GM18951 (cell line): ENCODE measurements around the gene DAZAP1.

Experiments used
- POLR2A ChIP-seq: IDR thresholded peaks from 4 replicates; pipeline ENCODE4 v1.6.1; 2011; ENCODE audit warnings: mild to moderate bottlenecking; ENCODE audit not compliant: insufficient read length, insufficient read depth; ENCODE audit errors: extremely low read depth
- in situ Hi-C: fragments of 300-500 bp; cut with MboI; formaldehyde crosslinking; loops from one replicate; pipeline ENCODE4 v1.12.0; 2022; ENCODE audit warnings: low sequenced_read_pairs, mixed read lengths, inconsistent platforms; ENCODE audit not compliant: unreplicated experiment

The DAZAP1 gene

DNA sequence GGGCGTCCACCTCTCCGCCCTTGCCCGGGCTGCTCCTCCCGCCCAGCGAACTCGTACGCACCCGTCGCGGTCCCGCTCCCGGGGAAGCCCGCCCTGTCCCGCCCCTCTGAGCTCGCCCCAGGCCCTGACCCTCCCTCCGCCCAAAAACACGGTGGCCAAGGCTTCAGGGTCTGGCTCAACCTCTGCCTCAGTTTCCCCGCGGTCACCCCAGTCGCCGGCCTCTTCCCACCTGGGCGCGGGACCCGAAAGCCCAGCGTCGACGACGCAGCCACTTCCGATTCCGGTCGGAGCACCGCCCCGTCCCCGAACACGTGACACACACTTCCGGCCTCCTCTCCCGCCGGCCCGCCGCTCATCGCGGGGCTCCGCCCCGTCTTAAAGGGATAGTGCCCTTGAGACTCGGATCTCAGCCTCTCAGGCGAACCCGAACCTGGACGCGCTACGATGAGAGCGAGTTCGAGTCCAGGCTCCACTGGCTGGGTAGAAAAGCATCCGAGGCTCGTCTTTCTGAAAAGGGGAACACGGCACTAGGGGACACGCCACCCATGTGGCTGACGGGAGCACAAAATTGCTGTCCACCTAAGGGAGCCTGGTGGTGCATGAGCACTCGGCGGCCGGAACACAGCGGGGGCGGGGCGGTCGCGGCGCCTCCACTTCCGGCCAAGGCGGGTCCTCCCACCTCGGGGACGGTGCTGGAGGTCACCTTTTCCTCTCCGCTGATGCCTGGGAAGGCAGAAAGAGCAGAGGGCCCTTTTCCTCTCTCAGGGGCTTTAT lies 71.7 kb downstream of the DAZAP1 start, which contains the start of gene C19orf25:
Gene C19orf25 (minus strand): TSS at position 282 of the 774 bp plus-strand sequence. CDS start 312 bp downstream, outside the sequence.
- in situ Hi-C loops = no loop called here
- peak; percentile 88 for TF ChIP-seq POLR2A

DNA sequence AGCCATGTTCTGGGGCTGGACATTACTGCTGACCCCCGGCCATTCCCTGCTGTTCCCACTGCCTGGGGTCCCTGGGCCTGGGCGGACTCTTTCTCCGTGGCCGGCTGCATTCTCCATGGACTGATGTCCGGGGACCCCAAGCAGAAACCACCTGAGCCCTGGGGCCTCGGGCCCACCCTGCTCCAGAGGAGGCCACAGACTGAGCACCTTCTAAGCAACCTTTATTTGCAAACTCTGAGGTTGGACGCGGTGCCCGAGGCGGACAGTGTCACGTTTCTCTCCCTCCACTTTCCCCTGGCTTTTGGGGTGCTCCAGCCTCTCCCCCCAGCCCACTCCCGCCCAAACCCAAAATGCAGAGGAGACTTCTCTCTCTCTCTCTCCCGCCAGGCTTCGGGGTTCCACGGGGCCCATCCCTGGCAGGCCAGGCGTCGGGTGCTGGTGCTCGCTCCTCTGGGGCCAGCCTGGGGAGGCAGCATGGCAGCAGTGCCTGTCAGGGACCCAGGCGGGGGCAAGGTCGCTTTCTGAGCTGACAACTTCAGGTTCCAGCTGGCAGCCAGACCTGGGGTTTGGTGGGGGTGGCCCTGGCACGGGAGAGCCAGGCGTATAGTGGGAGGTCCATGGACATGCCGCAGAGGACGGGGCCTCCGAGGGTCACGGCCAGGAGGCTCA lies 74.0 kb downstream of the DAZAP1 start:
- in situ Hi-C loops = no loop called here
- TF ChIP-seq POLR2A = no peak

DNA sequence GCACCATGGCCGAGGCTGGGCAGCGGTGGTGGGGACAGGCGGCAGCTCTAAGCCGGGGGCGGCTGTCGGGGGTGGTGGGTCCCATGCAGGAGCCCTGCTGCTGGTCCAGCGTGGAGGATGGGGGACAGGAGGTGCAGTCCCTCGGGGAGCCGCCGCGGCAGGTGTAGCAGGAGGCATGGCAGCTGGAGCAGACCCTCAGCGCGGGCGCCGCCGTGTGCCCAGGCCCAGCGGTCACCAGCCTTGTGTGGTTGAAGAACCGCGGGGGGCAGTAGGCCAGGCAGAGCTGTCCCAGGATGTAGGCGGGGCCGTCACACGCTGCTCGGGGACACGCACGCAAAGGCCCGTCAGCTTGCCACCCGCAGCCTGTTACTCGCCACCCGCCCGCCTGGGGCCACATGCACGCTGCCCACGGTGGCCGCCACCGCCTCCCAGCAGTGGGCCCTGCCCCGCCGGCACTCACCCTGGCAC lies 74.5 kb downstream of the DAZAP1 start:
- TF ChIP-seq POLR2A = no peak
- in situ Hi-C loops = no loop called here

DNA sequence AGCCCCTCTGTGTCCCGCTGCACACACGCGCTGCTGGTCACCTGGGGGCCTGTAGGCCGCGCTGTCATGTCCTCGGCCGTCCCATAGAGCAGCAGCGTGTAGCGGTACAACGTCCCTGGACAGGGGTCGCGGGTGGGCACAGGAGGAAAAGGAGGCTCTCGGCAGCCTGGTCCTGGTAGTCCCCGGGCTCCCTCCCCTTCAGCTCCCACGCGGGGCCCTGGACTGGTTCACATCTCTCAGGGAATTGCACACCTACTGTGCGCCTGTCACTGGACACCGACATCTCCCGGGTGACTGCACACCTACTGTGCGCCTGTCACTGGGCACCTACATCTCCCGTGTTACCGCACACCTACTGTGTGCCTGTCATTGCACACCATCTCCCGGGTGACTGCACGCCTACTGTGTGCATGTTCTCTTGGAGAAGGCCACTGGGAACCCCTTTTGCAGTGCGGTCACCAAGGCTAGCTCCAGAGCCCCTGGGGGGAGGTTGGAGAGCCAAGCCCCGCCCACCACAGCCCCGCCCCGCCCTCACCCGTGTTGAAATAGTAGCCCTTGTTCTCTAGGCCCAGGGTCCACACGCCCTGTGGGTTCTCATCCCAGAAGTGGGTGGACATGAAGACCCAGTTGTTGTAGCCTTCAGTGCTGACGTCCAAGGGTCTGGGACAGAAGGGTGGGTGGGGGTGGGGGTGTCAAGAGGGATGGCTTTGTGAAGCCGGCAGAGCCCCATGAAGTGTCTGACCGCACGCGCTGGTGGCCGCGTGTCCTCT lies 75.2 kb downstream of the DAZAP1 start:
- no peak for TF ChIP-seq POLR2A
- in situ Hi-C loops = no loop called here

DNA sequence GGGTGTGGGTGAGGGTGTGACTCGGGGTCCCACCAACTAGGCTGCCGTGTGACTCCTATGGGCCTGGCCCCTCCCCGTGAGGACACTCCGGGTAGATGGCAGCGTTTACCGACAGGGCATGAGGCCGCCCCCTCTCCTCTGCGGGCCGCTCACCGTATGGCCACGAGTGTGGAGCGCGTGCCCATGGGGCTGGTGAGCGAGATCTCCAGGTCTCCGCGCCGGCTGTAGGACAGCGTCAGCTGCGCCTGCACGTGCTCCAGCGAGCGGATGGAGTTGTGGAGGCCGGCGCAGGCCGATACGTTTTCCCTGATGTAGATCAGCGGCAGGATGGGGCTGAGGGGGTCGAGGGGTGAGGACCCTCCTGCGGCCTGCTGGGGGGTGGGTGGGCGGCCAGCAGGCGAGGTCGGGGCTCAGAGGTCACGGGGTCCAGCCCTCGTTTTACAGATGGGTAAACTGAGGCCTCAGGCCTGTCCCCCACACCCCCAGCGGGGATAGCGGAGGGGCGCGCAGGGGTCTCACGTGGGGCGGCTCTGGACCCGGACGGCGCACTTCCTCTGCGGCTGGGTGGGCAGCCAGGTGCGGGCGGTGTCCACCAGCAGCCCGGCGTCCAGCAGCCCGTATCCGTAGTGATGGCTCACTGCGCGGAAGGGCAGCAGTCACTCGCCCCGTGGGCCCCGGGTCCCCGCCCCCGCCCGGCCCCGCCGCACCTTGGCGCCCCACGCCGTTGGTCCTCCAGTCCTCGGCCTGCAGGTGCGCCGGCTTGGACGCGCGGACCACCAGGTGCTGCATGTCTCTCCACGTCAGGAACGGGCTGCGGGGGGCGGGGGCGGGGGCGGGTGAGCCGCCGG lies 76.0 kb downstream of the DAZAP1 start:
- TF ChIP-seq POLR2A = no peak
- in situ Hi-C loops = no loop called here

DNA sequence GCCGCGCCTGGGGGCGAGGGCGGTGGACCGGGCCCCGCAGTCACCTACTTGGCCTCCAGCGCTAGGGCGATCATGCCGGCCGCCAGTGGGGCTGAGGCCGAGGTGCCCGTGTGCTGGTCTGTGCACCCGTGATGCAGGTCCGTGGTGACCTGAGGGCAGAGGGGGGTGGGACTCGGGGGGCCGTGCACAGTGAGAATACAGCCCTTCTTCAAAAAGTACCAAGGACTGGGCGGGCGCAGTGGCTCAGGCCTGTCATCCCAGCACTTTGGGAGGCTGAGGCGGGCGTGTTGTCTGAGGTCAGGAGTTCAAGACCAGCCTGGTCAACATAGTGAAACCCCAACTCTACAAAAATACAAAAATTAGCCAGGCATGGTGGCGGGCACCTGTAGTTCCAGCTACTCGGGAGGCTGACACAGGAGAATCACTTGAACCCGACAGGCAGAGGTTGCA lies 76.6 kb downstream of the DAZAP1 start:
- in situ Hi-C loops = no loop called here
- TF ChIP-seq POLR2A = no peak
